GM13977 (cell line): ENCODE results near the gene INVS.
"Not testable (repeated sequence)": the region's sequence is repeated elsewhere in the genome, so short reads cannot be mapped to it uniquely, and the experiment has no call there.

Experiments used
- DNase-seq: peaks from one replicate; pipeline ENCODE4 v3.0.0; 2012; ENCODE audit warnings: low spot score
- CTCF ChIP-seq: IDR thresholded peaks from 2 replicates; pipeline ENCODE4 v1.5.1; 2012; ENCODE audit warnings: mild to moderate bottlenecking, control low read depth; ENCODE audit not compliant: insufficient read depth; ENCODE audit errors: extremely low read depth, missing control alignments
- in situ Hi-C: fragments of 300-500 bp; cut with MboI; formaldehyde crosslinking; loops from one replicate; pipeline ENCODE4 v1.12.0; 2022; ENCODE audit warnings: low sequenced_read_pairs, low pct_unique_long_range_greater_than_20kb, mixed read lengths, inconsistent platforms; ENCODE audit not compliant: unreplicated experiment

The INVS gene

GRCh38 chr9:100229561-100229960 is 130.5 kb downstream of the INVS start:
- TF ChIP-seq CTCF: no peak
- no peak for DNase-seq
- in situ Hi-C loops: no loop called here

- DNase-seq, in situ Hi-C loops: not testable (repeated sequence)
Observed at GRCh38 chr9:100236986-100237385, 137.9 kb downstream of the INVS start.

- DNase-seq: no peak
- no peak for TF ChIP-seq CTCF
- in situ Hi-C loops: no loop called here
Observed at GRCh38 chr9:100240512-100240911, 141.5 kb downstream of the INVS start.

DNA sequence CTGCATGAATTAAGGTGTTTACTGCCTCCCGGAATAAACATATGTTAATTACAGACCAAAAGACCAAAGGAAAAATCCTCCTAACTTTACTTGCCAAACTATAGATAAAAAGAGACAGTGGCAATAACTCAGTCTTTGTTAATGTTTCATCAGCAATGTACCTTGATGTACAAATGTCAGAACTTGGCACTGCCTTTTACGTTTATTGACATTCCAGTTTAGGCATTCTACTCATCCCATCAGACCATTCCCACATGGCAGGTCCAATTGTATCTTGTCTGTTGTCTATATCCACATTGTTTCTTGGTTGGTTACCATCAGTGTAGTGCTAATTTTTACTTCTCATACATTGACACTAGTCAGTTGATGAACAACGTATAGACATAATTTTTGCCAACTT is 168.2 kb downstream of the INVS start:
- in situ Hi-C loops: no loop called here
- TF ChIP-seq CTCF: no peak
- DNase-seq: no peak

GRCh38 chr9:100268271-100268670 is 169.2 kb downstream of the INVS start:
- no peak for DNase-seq
- in situ Hi-C loops: no loop called here
- TF ChIP-seq CTCF: no peak

DNA sequence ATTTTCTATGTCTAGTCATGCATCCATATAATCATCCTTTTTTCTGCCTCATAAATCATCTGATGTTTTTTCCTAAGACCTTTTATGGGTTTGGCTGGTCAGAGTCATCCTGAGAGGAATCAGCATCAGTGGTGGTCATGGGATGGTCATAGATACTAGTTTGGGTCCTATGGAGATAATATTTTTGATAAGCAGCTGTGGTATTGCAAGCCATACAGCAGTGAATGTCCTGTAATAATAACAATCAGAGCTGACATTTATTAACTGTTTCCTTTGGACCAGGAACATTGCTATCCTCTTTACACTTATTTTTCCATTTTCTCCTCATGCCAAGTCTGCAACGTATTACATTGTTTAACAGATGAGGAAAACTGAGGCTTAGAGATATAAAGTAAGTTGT is 170.6 kb downstream of the INVS start:
- in situ Hi-C loops: no loop called here
- TF ChIP-seq CTCF: no peak
- no peak for DNase-seq

GRCh38 chr9:100277166-100277979 is 178.3 kb downstream of the INVS start:
- no peak for DNase-seq
- TF ChIP-seq CTCF: no peak
- in situ Hi-C loops: no loop called here
